Common myeloid progenitor, CD34-positive (primary cell): ENCODE measurements around the gene LIG3.
"Not testable (repeated sequence)": the region's sequence is repeated elsewhere in the genome, so short reads cannot be mapped to it uniquely, and the experiment has no call there.

Experiments used
- CTCF ChIA-PET: fragments of 350-600 bp; sonication (Branson Sonifier 250); formaldehyde crosslinking; loops from one replicate; lab custom pipeline; 2021; ENCODE audit warnings: antibody characterized with exemption; lab: Charles Lee
- POLR2A ChIA-PET: fragments of 350-600 bp; sonication (Branson Sonifier 250); formaldehyde crosslinking; loops from one replicate; lab custom pipeline; 2021; ENCODE audit warnings: antibody characterized with exemption; lab: Charles Lee
- DNase-seq, 3 donors: peaks; one replicate each; pipeline versions ENCODE4 v3.0.0 to v3.0.0-alpha.2; 2013
- H3K27ac ChIP-seq, 2 experiments: 1 replicate in 1 of 2; 2 replicates in 1 of 2; pipeline ENCODE4 v1.7.0; 2013; ENCODE audit warnings: inconsistent platforms in 2 of 2, low read length in 2 of 2, mild to moderate bottlenecking in 2 of 2, low read depth in 1 of 2, moderate library complexity in 1 of 2; ENCODE audit not compliant: severe bottlenecking in 2 of 2, insufficient read depth in 1 of 2, poor library complexity in 1 of 2
- H3K27me3 ChIP-seq, 5 experiments: replicated peaks in 2 of 5; 1 replicate in 3 of 5; 2 replicates in 2 of 5; pipeline versions ENCODE4 v1.6.1 to v1.7.0; 2013; ENCODE audit warnings: low read length in 4 of 5, mild to moderate bottlenecking in 2 of 5, moderate library complexity in 2 of 5, inconsistent platforms in 1 of 5; ENCODE audit not compliant: insufficient read depth in 5 of 5, control insufficient read depth in 4 of 5
- H3K36me3 ChIP-seq, 4 experiments: 1 replicate in 2 of 4; 2 replicates in 2 of 4; pipeline versions ENCODE4 v1.6.1 to v1.7.0; 2013; ENCODE audit warnings: low read length in 3 of 4, control low read depth in 1 of 4, mild to moderate bottlenecking in 1 of 4; ENCODE audit not compliant: control insufficient read depth in 4 of 4, insufficient read depth in 4 of 4
- H3K4me1 ChIP-seq, 4 experiments: 1 replicate in 3 of 4; 2 replicates in 1 of 4; pipeline versions ENCODE4 v1.6.1 to v1.7.1; 2013; ENCODE audit warnings: low read length in 3 of 4, mild to moderate bottlenecking in 3 of 4, control low read depth in 1 of 4, inconsistent platforms in 1 of 4, moderate library complexity in 1 of 4; ENCODE audit not compliant: control insufficient read depth in 4 of 4, insufficient read depth in 4 of 4; ENCODE audit errors: control extremely low read depth in 1 of 4
- H3K4me3 ChIP-seq, 7 experiments: 1 replicate in 4 of 7; 2 replicates in 3 of 7; pipeline versions ENCODE4 v1.5.1 to v1.7.0; 2013; ENCODE audit warnings: mild to moderate bottlenecking in 7 of 7, low read length in 6 of 7, moderate library complexity in 6 of 7, inconsistent platforms in 2 of 7, low read depth in 2 of 7, control low read depth in 1 of 7; ENCODE audit not compliant: insufficient read depth in 4 of 7, control insufficient read depth in 1 of 7; ENCODE audit errors: extremely low read depth in 1 of 7
- H3K9me3 ChIP-seq, 5 experiments: 1 replicate in 4 of 5; 2 replicates in 1 of 5; pipeline versions ENCODE4 v1.6.1 to v1.7.1; 2013; ENCODE audit warnings: low read length in 4 of 5, mild to moderate bottlenecking in 2 of 5, inconsistent platforms in 1 of 5, low read depth in 1 of 5, moderate library complexity in 1 of 5; ENCODE audit not compliant: control insufficient read depth in 4 of 5, insufficient read depth in 2 of 5; ENCODE audit errors: control extremely low read depth in 1 of 5
- WGBS: methylation state at CpG from one replicate; pipeline ENCODE4 v1.1.5; 2013; ENCODE audit not compliant: insufficient coverage; 5-methylcytosine and 5-hydroxymethylcytosine counted together

LIG3 gene

DNA sequence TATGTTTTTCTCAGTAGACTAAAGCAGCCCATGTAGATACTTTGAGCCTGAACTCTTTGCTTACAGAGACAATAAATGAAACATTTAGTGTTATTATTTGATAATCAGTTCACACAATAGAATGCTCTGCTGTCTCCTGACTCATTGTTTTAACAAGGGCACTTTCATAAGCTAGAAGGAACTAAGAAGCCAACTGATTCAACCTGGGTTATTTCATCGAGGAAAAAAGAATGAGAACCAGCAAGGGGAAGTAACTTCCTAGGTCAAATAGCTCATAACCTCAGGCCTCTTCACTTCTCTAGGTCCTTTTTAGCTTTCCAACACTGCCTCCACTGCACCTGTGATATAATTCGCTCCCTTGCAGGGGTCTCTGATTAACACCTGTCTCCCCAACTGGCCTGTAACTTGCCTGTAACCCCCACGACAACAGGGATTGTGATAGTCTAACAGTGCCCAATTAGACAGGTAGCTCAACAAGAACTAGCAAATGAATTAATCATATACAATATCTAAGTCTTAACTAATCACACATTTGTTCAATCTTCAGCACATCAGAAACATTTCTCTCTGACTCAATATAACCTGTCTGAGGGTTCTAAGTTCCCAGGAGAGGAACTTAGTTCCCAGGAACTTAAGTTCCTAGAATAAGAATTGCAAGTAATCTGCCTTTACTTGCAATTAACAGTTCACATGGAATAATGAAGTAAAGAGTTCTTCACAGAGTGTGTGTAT is 48.4 kb downstream of the LIG3 start:
- H3K9me3 ChIP-seq, result no peaks in the 10 kb centered on the region
- WGBS, result 65% methylated on average over 3 of the region's 3 CpGs
- H3K4me1 ChIP-seq, result peaks cover 0 to 23% (median 5%) of the 10 kb centered on the region in 4 experiments
- peaks cover 0 to 18% (median 14%) of the 10 kb centered on the region in 4 experiments for H3K36me3 ChIP-seq
- DNase-seq, result peak in 2 of 3 donors; percentile 25 to 36
- H3K27ac ChIP-seq, result no peak overlapping the region
- H3K4me3 ChIP-seq, result no peak overlapping the region
- H3K27me3 ChIP-seq, result no peaks in the 10 kb centered on the region
- CTCF ChIA-PET, result interaction anchor here (0.6 to 1.5 kb wide), 5 partner anchors 10 to 134 kb away, joined by 3 to 4 read pairs (median 3); partner anchors contain the start of gene FNDC8
- POLR2A ChIA-PET, result interaction anchor here (1.4 kb wide), 1 partner anchor 91 kb away, joined by 4 read pairs; the partner anchor contains the start of gene RAD51D

DNA sequence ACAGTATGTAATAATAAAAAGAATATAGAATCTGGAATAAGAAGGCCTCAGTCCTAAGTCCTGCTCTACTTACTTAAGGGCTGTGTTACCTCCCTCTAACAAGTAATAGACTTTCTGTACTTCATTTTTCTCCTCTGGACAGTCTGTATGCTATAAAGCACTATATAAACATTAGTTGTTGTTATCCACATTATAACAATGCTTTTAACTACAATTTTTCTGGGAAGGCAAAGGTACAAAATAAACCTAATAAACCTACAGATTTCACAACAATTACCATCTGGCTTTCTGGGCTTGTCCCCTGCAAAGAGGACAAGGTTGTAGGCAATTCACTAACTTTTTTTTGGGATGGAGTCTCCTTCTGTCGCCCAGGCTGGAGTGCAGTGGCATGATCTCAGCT is 50.5 kb downstream of the LIG3 start:
- Histone ChIP-seq H3K4me1 (peaks cover 0 to 23% (median 5%) of the 10 kb centered on the region in 4 experiments), H3K4me3 (no peak overlapping the region), H3K9me3 (no peaks in the 10 kb centered on the region), H3K36me3 (peaks cover 0 to 12% (median 7%) of the 10 kb centered on the region in 4 experiments), H3K27ac (no peak overlapping the region), H3K27me3 (no peaks in the 10 kb centered on the region)
- no peak for DNase-seq
- CTCF ChIA-PET, result interaction anchor here (1.2 kb wide), 1 partner anchor 8 kb away, joined by 4 read pairs; no protein-coding TSS in a partner anchor
- WGBS, result no CpG with 5 or more reads among the region's 1 CpG
- POLR2A ChIA-PET, result no interaction called here

DNA sequence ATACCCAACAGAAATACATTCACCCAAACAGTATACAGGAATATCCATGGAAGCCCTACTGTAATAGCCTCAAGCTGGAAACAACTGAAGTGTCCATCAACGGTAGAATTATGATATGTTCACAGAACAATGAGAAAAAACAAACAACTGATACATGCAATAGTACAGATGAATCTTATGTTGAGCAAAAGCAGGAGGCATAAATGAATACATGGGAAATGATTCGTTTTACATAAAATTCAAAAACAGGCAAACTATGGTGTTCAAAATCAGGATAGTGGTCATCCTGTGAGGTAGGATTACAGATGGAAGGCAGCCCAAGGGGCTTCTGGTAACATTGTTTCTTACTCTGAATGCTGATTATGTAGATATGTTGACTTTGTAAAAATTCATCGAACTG is 58.1 kb downstream of the LIG3 start:
- CTCF ChIA-PET, result no interaction called here
- POLR2A ChIA-PET, result no interaction called here
- H3K4me3 ChIP-seq, result no peak overlapping the region

DNA sequence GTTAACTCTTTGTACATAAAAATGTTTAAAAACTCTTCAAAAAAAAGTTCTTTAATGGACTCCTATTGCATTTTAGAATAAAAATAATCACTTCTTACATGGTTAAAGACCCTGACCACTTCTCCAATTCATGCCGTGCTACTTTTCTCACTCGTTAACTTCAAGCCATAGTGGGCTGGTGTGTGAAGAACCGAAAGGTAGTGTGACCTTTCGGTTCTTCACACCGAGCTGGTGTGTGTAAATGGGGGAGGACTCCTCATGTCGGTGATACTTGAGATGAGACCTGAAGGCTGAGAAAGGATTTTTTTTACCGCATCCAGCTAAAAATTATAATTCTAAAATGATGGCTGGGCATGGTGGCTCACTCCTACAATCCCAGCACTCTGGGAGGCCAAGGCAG is 61.1 kb downstream of the LIG3 start:
- Histone ChIP-seq H3K4me1 (peaks cover 0 to 8% (median 0%) of the 10 kb centered on the region in 4 experiments), H3K36me3 (no peaks in the 10 kb centered on the region), H3K9me3 (no peaks in the 10 kb centered on the region), H3K27me3 (no peaks in the 10 kb centered on the region), H3K4me3 (no peak overlapping the region), H3K27ac (no peak overlapping the region)
- ChIA-PET CTCF (interaction anchor here (0.7 to 1.5 kb wide), 5 partner anchors 9 to 78 kb away, joined by 3 to 5 read pairs (median 3); partner anchors contain the start of gene RAD51D), POLR2A (interaction anchor here (0.9 kb wide), 1 partner anchor 48 kb away, joined by 3 read pairs; no protein-coding TSS in a partner anchor)
- WGBS, result no CpG with 5 or more reads among the region's 7 CpGs
- no peak for DNase-seq

More for the DNA sequence above, 58.1 kb downstream of the LIG3 start:
- 100% methylated on average over 1 of the region's 3 CpGs for WGBS
- DNase-seq, result no peak
- no peak overlapping the region for H3K27ac ChIP-seq
- H3K36me3 ChIP-seq, result peaks cover 0 to 2% (median 0%) of the 10 kb centered on the region in 4 experiments
- no peaks in the 10 kb centered on the region for H3K27me3 ChIP-seq
- peaks cover 0 to 1% (median 0%) of the 10 kb centered on the region in 4 experiments for H3K4me1 ChIP-seq
- H3K9me3 ChIP-seq, result no peaks in the 10 kb centered on the region

DNA sequence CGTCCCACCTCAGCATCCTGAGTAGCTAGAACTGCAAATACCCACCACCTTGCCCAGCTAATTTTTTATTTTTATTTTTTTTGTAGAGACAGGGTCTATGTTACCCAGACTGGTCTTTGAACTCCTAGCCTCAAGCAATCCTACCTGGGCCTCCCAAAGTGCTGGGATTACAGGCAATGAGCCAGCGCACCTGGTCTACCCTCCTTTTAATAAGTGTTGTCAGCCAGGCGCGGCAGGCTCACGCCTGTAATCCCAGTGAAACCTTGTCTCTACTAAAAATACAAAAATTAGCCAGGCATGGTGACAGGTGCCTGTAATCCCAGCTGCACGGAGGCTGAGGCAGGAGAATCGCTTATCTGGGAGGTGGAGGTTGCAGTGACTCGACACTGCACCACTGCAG is 63.9 kb downstream of the LIG3 start:
- Histone ChIP-seq H3K9me3 (no peaks in the 10 kb centered on the region), H3K4me1 (peaks cover 0 to 12% (median 0%) of the 10 kb centered on the region in 4 experiments), H3K36me3 (peaks cover 0 to 3% (median 0%) of the 10 kb centered on the region in 4 experiments), H3K27me3 (no peaks in the 10 kb centered on the region), H3K4me3 (no peak overlapping the region), H3K27ac (no peak overlapping the region)
- ChIA-PET POLR2A (interaction anchor here (0.6 kb wide), 1 partner anchor 17 kb away, joined by 3 read pairs; no protein-coding TSS in a partner anchor), CTCF (interaction anchor here (1.5 to 1.7 kb wide), 3 partner anchors 10 to 46 kb away, joined by 3 to 6 read pairs (median 3); partner anchors contain the start of gene RFFL)
- no peak for DNase-seq
- WGBS, result 98% methylated on average over 8 of the region's 8 CpGs

DNA sequence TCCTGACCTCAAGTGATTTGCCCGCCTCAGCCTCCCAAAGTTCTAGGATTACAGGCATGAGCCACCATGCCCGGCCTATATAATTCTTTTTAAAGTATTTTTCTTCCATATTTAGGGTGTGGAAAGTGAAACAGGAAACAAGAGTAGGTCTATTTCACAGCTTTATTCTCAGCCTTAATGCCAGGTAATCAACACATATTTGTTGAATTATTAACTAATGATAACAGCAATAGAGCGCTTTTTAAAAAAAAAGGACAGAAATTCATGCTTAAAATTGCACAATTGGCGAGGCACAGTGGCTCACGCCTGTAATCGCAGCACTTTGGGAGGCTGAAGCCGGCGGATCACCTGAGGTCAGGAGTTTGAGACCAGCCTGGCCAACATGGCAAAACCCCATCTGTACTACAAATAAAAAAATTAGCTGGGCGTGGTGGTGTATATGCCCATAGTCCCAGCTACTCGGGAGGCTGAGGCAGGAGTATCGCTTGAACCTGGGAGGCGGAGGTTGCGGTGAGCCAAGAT is 65.2 kb downstream of the LIG3 start:
- H3K27me3 ChIP-seq, DNase-seq, POLR2A ChIA-PET, H3K36me3 ChIP-seq, CTCF ChIA-PET, H3K27ac ChIP-seq, H3K9me3 ChIP-seq, H3K4me3 ChIP-seq: not testable (repeated sequence)
- WGBS, result 100% methylated on average over 11 of the region's 13 CpGs
- peaks cover 6 to 15% (median 7%) of the 10 kb centered on the region in 4 experiments for H3K4me1 ChIP-seq
